ENCODE results near the gene IL1RL1.

IL1RL1 gene

GRCh38 chr2:102386867-102387541 is 75.6 kb downstream of the IL1RL1 start:
- no peak overlapping the region for H3K27ac ChIP-seq (ENCODE audit: low read length, poor library complexity, severe bottlenecking)
- no peak overlapping the region for H3K4ac ChIP-seq (ENCODE audit: low read depth in 1 of 2, low read length in 2 of 2)
- H3K27me3 ChIP-seq (ENCODE audit: control insufficient read depth in 1 of 2, insufficient read depth in 1 of 2, low read length in 2 of 2), result peaks cover 0 to 2% of the 10 kb centered on the region in 2 experiments
- H3K4me1 ChIP-seq (ENCODE audit: control insufficient read depth, insufficient read depth, low read depth, low read length), result no peaks in the 10 kb centered on the region
- no peak overlapping the region for H3K4me3 ChIP-seq (ENCODE audit: insufficient read depth in 1 of 2, low read depth in 1 of 2, low read length in 2 of 2)
- no peak overlapping the region for H2BK15ac ChIP-seq (ENCODE audit: low read depth, poor library complexity, severe bottlenecking)
- H3K36me3 ChIP-seq (ENCODE audit: control insufficient read depth in 1 of 2, insufficient read depth in 2 of 2, low read depth in 1 of 2, low read length in 2 of 2), result no peaks in the 10 kb centered on the region
- H2AK5ac ChIP-seq (ENCODE audit: low read length, severe bottlenecking), result no peak overlapping the region
- no peak overlapping the region for H4K8ac ChIP-seq (ENCODE audit: low read length)
- no peak for DNase-seq
- H4K91ac ChIP-seq (ENCODE audit: low read length), result no peak overlapping the region
- H2BK120ac ChIP-seq (ENCODE audit: low read depth, low read length), result no peak overlapping the region
- H3K9me3 ChIP-seq (ENCODE audit: control insufficient read depth, low read length), result peaks cover 17% of the 10 kb centered on the region
- no peak overlapping the region for H3K23ac ChIP-seq (ENCODE audit: low read length in 2 of 2)
- H3K4me2 ChIP-seq (ENCODE audit: low read length, poor library complexity, severe bottlenecking), result no peak overlapping the region
- no peak overlapping the region for H2BK5ac ChIP-seq (ENCODE audit: low read depth, low read length, poor library complexity, severe bottlenecking)
- 81% methylated on average over 3 of the region's 3 CpGs for WGBS
- no peaks in the 10 kb centered on the region for H3K79me1 ChIP-seq (replicated peaks; ENCODE audit: low read length, poor library complexity, severe bottlenecking)
- H2BK12ac ChIP-seq (ENCODE audit: low read length in 2 of 2), result no peak overlapping the region
- H2AFZ ChIP-seq (ENCODE audit: low read depth, low read length), result no peak overlapping the region
- H3K14ac ChIP-seq (ENCODE audit: low read length in 2 of 2), result no peak overlapping the region
- no peak overlapping the region for H3K18ac ChIP-seq (ENCODE audit: low read depth in 1 of 2, low read length in 2 of 2)
- H3K9ac ChIP-seq (ENCODE audit: low read length), result no peak overlapping the region

DNA sequence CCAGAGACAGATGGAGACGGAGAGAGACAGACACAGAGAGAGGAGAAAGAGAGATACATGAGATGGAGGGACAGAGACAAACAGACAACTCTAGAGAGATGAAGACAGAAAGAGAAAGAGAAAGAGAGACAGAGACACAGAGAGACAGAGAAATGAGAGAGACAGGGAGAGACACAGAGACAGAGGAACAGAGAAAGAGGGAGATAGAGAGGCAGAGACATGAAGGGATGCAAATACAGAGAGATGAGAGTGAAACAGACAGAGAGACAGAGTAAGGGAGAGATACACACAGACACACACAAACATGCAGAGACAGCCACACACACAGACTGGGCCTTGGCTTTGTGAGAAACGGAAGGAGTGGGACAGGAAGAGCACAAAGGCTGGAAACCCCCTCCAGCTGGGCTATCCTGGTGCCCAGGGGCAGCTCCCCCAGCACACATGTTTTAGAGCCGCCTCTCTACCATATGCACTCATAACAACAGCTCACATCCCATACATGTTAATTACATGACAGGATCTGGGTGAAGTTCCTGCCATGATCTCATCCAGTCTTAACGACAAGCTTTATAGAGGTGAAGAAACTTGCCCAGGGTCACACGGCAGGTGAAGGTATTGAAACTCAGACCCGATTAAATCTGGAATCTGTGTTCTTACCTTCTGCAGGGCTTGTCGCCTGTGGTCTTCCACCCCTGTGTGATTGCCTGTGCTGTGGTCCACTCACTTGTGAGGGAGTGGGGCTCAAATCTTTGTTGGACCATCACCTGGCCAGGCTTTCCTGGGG is 76.6 kb downstream of the IL1RL1 start:
- Histone ChIP-seq H3K27me3 (ENCODE audit: control insufficient read depth in 1 of 2, insufficient read depth in 1 of 2, low read length in 2 of 2) (peaks cover 0 to 2% of the 10 kb centered on the region in 2 experiments), H3K4me1 (ENCODE audit: control insufficient read depth, insufficient read depth, low read depth, low read length) (no peaks in the 10 kb centered on the region), H4K91ac (ENCODE audit: low read length) (no peak overlapping the region), H2BK12ac (ENCODE audit: low read length in 2 of 2) (no peak overlapping the region), H3K9me3 (ENCODE audit: control insufficient read depth, low read length) (peaks cover 14% of the 10 kb centered on the region), H2AFZ (ENCODE audit: low read depth, low read length) (no peak overlapping the region), H3K36me3 (ENCODE audit: control insufficient read depth in 1 of 2, insufficient read depth in 2 of 2, low read depth in 1 of 2, low read length in 2 of 2) (no peaks in the 10 kb centered on the region), H3K4me3 (ENCODE audit: insufficient read depth in 1 of 2, low read depth in 1 of 2, low read length in 2 of 2) (no peak overlapping the region), H2BK120ac (ENCODE audit: low read depth, low read length) (no peak overlapping the region), H3K4ac (ENCODE audit: low read depth in 1 of 2, low read length in 2 of 2) (no peak overlapping the region), H2BK5ac (ENCODE audit: low read depth, low read length, poor library complexity, severe bottlenecking) (no peak overlapping the region), H3K18ac (ENCODE audit: low read depth in 1 of 2, low read length in 2 of 2) (no peak overlapping the region), H2AK5ac (ENCODE audit: low read length, severe bottlenecking) (no peak overlapping the region), H4K8ac (ENCODE audit: low read length) (no peak overlapping the region), H3K27ac (ENCODE audit: low read length, poor library complexity, severe bottlenecking) (no peak overlapping the region), H3K9ac (ENCODE audit: low read length) (no peak overlapping the region), H3K4me2 (ENCODE audit: low read length, poor library complexity, severe bottlenecking) (no peak overlapping the region), H3K79me1 (replicated peaks; ENCODE audit: low read length, poor library complexity, severe bottlenecking) (no peaks in the 10 kb centered on the region), H3K14ac (ENCODE audit: low read length in 2 of 2) (no peak overlapping the region), H3K23ac (ENCODE audit: low read length in 2 of 2) (no peak overlapping the region), H2BK15ac (ENCODE audit: low read depth, poor library complexity, severe bottlenecking) (no peak overlapping the region)
- no peak for DNase-seq
- WGBS, result 95% methylated on average over 7 of the region's 7 CpGs

DNA sequence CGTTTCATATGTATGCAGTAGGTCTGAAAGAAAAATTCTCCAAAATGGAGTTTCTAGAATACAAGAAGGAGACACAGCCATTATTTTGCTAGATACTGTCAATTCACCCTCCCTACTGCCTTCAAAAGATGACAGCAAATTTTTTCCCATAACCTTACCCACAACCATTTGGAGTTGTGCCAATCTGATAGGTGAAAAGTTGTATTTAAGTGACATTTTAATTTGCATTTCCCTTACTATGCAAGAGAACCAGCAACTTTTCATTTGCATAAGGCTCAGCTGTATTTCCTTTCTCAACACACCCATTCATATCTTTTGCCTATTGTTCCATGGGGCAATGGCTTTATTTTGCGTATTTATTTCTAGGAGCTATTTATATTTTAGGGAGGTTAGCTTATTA is 80.2 kb downstream of the IL1RL1 start:
- Histone ChIP-seq H3K27me3 (ENCODE audit: control insufficient read depth in 1 of 2, insufficient read depth in 1 of 2, low read length in 2 of 2) (peaks cover 0 to 2% of the 10 kb centered on the region in 2 experiments), H2BK12ac (ENCODE audit: low read length in 2 of 2) (no peak overlapping the region), H2BK120ac (ENCODE audit: low read depth, low read length) (no peak overlapping the region), H2AK5ac (ENCODE audit: low read length, severe bottlenecking) (no peak overlapping the region), H3K4me2 (ENCODE audit: low read length, poor library complexity, severe bottlenecking) (no peak overlapping the region), H3K9me3 (ENCODE audit: control insufficient read depth, low read length) (no peaks in the 10 kb centered on the region), H2AFZ (ENCODE audit: low read depth, low read length) (no peak overlapping the region), H2BK15ac (ENCODE audit: low read depth, poor library complexity, severe bottlenecking) (no peak overlapping the region), H3K23ac (ENCODE audit: low read length in 2 of 2) (no peak overlapping the region), H3K4me1 (ENCODE audit: control insufficient read depth, insufficient read depth, low read depth, low read length) (no peaks in the 10 kb centered on the region), H4K8ac (ENCODE audit: low read length) (no peak overlapping the region), H2BK5ac (ENCODE audit: low read depth, low read length, poor library complexity, severe bottlenecking) (no peak overlapping the region), H3K27ac (ENCODE audit: low read length, poor library complexity, severe bottlenecking) (no peak overlapping the region), H3K9ac (ENCODE audit: low read length) (no peak overlapping the region), H3K79me1 (replicated peaks; ENCODE audit: low read length, poor library complexity, severe bottlenecking) (no peaks in the 10 kb centered on the region), H3K18ac (ENCODE audit: low read depth in 1 of 2, low read length in 2 of 2) (no peak overlapping the region), H3K4ac (ENCODE audit: low read depth in 1 of 2, low read length in 2 of 2) (no peak overlapping the region), H3K14ac (ENCODE audit: low read length in 2 of 2) (no peak overlapping the region), H3K4me3 (ENCODE audit: insufficient read depth in 1 of 2, low read depth in 1 of 2, low read length in 2 of 2) (no peak overlapping the region), H3K36me3 (ENCODE audit: control insufficient read depth in 1 of 2, insufficient read depth in 2 of 2, low read depth in 1 of 2, low read length in 2 of 2) (no peaks in the 10 kb centered on the region), H4K91ac (ENCODE audit: low read length) (no peak overlapping the region)
- DNase-seq, result peak; percentile 1
- no CpG with 5 or more reads among the region's 2 CpGs for WGBS

DNA sequence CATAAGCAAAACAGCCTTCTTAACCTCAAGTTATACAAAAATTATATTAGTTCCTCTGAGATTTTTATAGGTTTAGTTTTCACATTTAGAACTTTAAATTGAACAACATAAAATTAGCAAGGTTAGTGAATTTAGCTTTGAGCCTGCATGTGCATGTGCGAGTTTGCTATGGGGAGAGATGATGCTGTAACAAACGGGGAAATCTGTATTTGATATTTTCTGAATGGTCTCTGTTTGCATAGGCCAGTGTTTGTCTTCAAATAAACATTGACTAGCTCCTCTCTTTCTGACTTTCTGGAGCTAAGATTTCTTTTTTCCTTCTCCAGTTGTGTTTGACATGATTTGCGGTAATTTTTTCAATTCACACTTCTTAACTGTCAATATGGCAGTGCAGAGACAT is 80.7 kb downstream of the IL1RL1 start:
- Histone ChIP-seq H3K4me1 (ENCODE audit: control insufficient read depth, insufficient read depth, low read depth, low read length) (no peaks in the 10 kb centered on the region), H3K9ac (ENCODE audit: low read length) (no peak overlapping the region), H3K4ac (ENCODE audit: low read depth in 1 of 2, low read length in 2 of 2) (no peak overlapping the region), H3K27me3 (ENCODE audit: control insufficient read depth in 1 of 2, insufficient read depth in 1 of 2, low read length in 2 of 2) (peaks cover 0 to 2% of the 10 kb centered on the region in 2 experiments), H3K18ac (ENCODE audit: low read depth in 1 of 2, low read length in 2 of 2) (no peak overlapping the region), H3K23ac (ENCODE audit: low read length in 2 of 2) (no peak overlapping the region), H3K79me1 (replicated peaks; ENCODE audit: low read length, poor library complexity, severe bottlenecking) (no peaks in the 10 kb centered on the region), H3K36me3 (ENCODE audit: control insufficient read depth in 1 of 2, insufficient read depth in 2 of 2, low read depth in 1 of 2, low read length in 2 of 2) (no peaks in the 10 kb centered on the region), H2BK15ac (ENCODE audit: low read depth, poor library complexity, severe bottlenecking) (no peak overlapping the region), H4K91ac (ENCODE audit: low read length) (no peak overlapping the region), H3K27ac (ENCODE audit: low read length, poor library complexity, severe bottlenecking) (no peak overlapping the region), H2AK5ac (ENCODE audit: low read length, severe bottlenecking) (no peak overlapping the region), H3K4me2 (ENCODE audit: low read length, poor library complexity, severe bottlenecking) (no peak overlapping the region), H3K9me3 (ENCODE audit: control insufficient read depth, low read length) (no peaks in the 10 kb centered on the region), H2BK12ac (ENCODE audit: low read length in 2 of 2) (no peak overlapping the region), H2BK5ac (ENCODE audit: low read depth, low read length, poor library complexity, severe bottlenecking) (no peak overlapping the region), H4K8ac (ENCODE audit: low read length) (no peak overlapping the region), H3K14ac (ENCODE audit: low read length in 2 of 2) (no peak overlapping the region), H2BK120ac (ENCODE audit: low read depth, low read length) (no peak overlapping the region), H3K4me3 (ENCODE audit: insufficient read depth in 1 of 2, low read depth in 1 of 2, low read length in 2 of 2) (no peak overlapping the region), H2AFZ (ENCODE audit: low read depth, low read length) (no peak overlapping the region)
- WGBS, result 75% methylated on average over 3 of the region's 3 CpGs
- no peak for DNase-seq
